GM23338 (cell line): ENCODE data around the gene TMEM119. TPM values are rescaled to one million over a fixed set of nuclear protein-coding genes. Genes with fewer than 3 reads are reported as not detected.

Experiments
- ATAC-seq: fragments of 200-7000 bp; cut with Tn5 transposase; 3 replicates; pipeline ENCODE4 v1.9.1; 2020
- DNase-seq: peaks from one replicate; pipeline ENCODE4 v3.0.0-alpha.2; 2015; ENCODE audit warnings: low spot score
- H2AFZ ChIP-seq: fragments of 200-600 bp; sonication (generic); 2 replicates; pipeline ENCODE4 v1.8.0; 2016; ENCODE audit warnings: antibody characterized with exemption, mild to moderate bottlenecking, moderate library complexity
- H3F3A ChIP-seq: fragments of 200-600 bp; sonication (generic); replicated peaks from 2 replicates; pipeline ENCODE4 v1.8.0; 2017; ENCODE audit warnings: antibody characterized with exemption, mixed run types, low read depth
- H3K27ac ChIP-seq: fragments of 200-600 bp; sonication (generic); 2 replicates; pipeline ENCODE4 v1.6.1; 2016; ENCODE audit warnings: low read depth
- H3K27me3 ChIP-seq: fragments of 200-600 bp; sonication (generic); 2 replicates; pipeline ENCODE4 v1.8.0; 2016; ENCODE audit warnings: mild to moderate bottlenecking, mixed run types, moderate library complexity; ENCODE audit not compliant: insufficient read depth
- H3K36me3 ChIP-seq: fragments of 200-600 bp; sonication (generic); 2 replicates; pipeline ENCODE4 v1.8.0; 2016; ENCODE audit warnings: mild to moderate bottlenecking; ENCODE audit not compliant: insufficient read depth
- H3K4me1 ChIP-seq: fragments of 200-600 bp; sonication (generic); 2 replicates; pipeline ENCODE4 v1.8.0; 2016; ENCODE audit warnings: mild to moderate bottlenecking, moderate library complexity; ENCODE audit not compliant: insufficient read depth
- H3K4me2 ChIP-seq: fragments of 200-600 bp; sonication (generic); 2 replicates; pipeline ENCODE4 v1.7.1; 2017; ENCODE audit warnings: mixed run types
- H3K4me3 ChIP-seq: fragments of 200-600 bp; sonication (generic); 2 replicates; pipeline ENCODE4 v1.6.1; 2016; ENCODE audit warnings: mixed run types
- H3K79me2 ChIP-seq: fragments of 200-600 bp; sonication (generic); replicated peaks from 2 replicates; pipeline ENCODE4 v1.8.0; 2017; ENCODE audit warnings: mild to moderate bottlenecking; ENCODE audit not compliant: insufficient read depth
- H3K9me2 ChIP-seq: fragments of 200-600 bp; sonication (generic); 2 replicates; pipeline ENCODE4 v1.8.0; 2017; ENCODE audit not compliant: insufficient read depth
- H4K20me1 ChIP-seq: fragments of 200-600 bp; sonication (generic); replicated peaks from 2 replicates; pipeline ENCODE4 v1.8.0; 2017; ENCODE audit warnings: mild to moderate bottlenecking; ENCODE audit not compliant: insufficient read depth
- H3K27ac Mint-ChIP-seq: 2 replicates; pipeline ENCODE4 v1.8.0; 2020; ENCODE audit warnings: inconsistent platforms, mild to moderate bottlenecking, moderate library complexity, mixed read lengths
- H3K27me3 Mint-ChIP-seq: 3 replicates; pipeline ENCODE4 v1.8.0; 2022; ENCODE audit warnings: low read depth, mild to moderate bottlenecking, moderate library complexity, mixed read lengths, inconsistent platforms; ENCODE audit not compliant: insufficient read depth, poor library complexity
- H3K36me3 Mint-ChIP-seq: 3 replicates; pipeline ENCODE4 v1.8.0; 2021; ENCODE audit warnings: low read depth, mild to moderate bottlenecking, inconsistent platforms, moderate library complexity, mixed read lengths
- H3K4me1 Mint-ChIP-seq: 3 replicates; pipeline ENCODE4 v1.8.0; 2020; ENCODE audit warnings: mild to moderate bottlenecking, inconsistent platforms, mixed read lengths
- H3K4me3 Mint-ChIP-seq: 3 replicates; pipeline ENCODE4 v1.8.0; 2021; ENCODE audit warnings: moderate library complexity, mild to moderate bottlenecking, inconsistent platforms, mixed read lengths
- H3K9me3 Mint-ChIP-seq: 3 replicates; pipeline ENCODE4 v1.8.0; 2020; ENCODE audit warnings: moderate library complexity, mild to moderate bottlenecking, inconsistent platforms, mixed read lengths
- CREB1 ChIP-seq: fragments of 250-450 bp; sonication (Bioruptor Pico); IDR thresholded peaks from 2 replicates; pipeline ENCODE4 v1.5.0; 2020; ENCODE audit warnings: low read depth, mild to moderate bottlenecking, moderate library complexity
- CTCF ChIP-seq, 2 experiments: fragments of 200-600 bp in 1 of 2; sonication (generic) in 1 of 2; conservative IDR thresholded peaks; 2 replicates each; pipeline versions ENCODE4 v1.5.1 to v1.6.1; 2016 to 2017; ENCODE audit warnings: antibody characterized with exemption in 2 of 2, low read depth in 2 of 2, mild to moderate bottlenecking in 2 of 2, moderate library complexity in 1 of 2
- ETS1 ChIP-seq: IDR thresholded peaks from 2 replicates; pipeline ENCODE4 v1.6.1; 2016; ENCODE audit warnings: antibody characterized with exemption
- EZH2 ChIP-seq: fragments of 200-600 bp; sonication (generic); IDR thresholded peaks from one replicate; pipeline ENCODE4 v1.8.0; 2017; ENCODE audit warnings: antibody characterized with exemption, mild to moderate bottlenecking, low read depth; ENCODE audit not compliant: unreplicated experiment
- EZH2phosphoT487 ChIP-seq: fragments of 200-600 bp; sonication (generic); IDR thresholded peaks from one replicate; pipeline ENCODE4 v1.8.1; 2018; ENCODE audit warnings: antibody characterized with exemption; ENCODE audit not compliant: unreplicated experiment
- POLR2AphosphoS5 ChIP-seq: IDR thresholded peaks from 2 replicates; pipeline ENCODE4 v1.6.1; 2016; ENCODE audit warnings: antibody characterized with exemption, low read depth
- STAT1 ChIP-seq: IDR thresholded peaks from one replicate; pipeline ENCODE4 v1.6.1; 2016; ENCODE audit warnings: antibody characterized with exemption; ENCODE audit not compliant: unreplicated experiment
- ZNF114 ChIP-seq: fragments of 250-450 bp; sonication (Bioruptor Pico); IDR thresholded peaks from 2 replicates; pipeline ENCODE4 v1.5.0; 2020; ENCODE audit warnings: mild to moderate bottlenecking, moderate library complexity
- ZNF462 ChIP-seq: fragments of 250-450 bp; sonication (Bioruptor Pico); IDR thresholded peaks from 2 replicates; pipeline ENCODE4 v1.5.0; 2020; ENCODE audit warnings: mild to moderate bottlenecking, moderate library complexity
- polyA plus RNA-seq: library from polyadenylated mRNA; unstranded; fragments of >200 nt; fragmentation: Nextera tagmentation; extraction: Ambion mirVana; gene quantifications from 2 replicates; pipeline ENCODE4 v1.2.1, GENCODE V29; 2016
- total RNA-seq: library from RNA; depleted of rRNA; stranded (reverse); fragments of >200 nt; shearing (Covaris generic); gene quantifications from 2 replicates; pipeline ENCODE4 v1.2.3, GENCODE V29; 2014
- TF ChIP-seq, protein P1 (sequence below): IDR thresholded peaks from one replicate; pipeline ENCODE4 v1.6.1; 2018; ENCODE audit warnings: antibody characterized with exemption; ENCODE audit not compliant: unreplicated experiment

The TMEM119 gene
- total and polyA plus RNA-seq, 2 experiments from 2014 or later: 0.06 to 0.07 TPM

DNA sequence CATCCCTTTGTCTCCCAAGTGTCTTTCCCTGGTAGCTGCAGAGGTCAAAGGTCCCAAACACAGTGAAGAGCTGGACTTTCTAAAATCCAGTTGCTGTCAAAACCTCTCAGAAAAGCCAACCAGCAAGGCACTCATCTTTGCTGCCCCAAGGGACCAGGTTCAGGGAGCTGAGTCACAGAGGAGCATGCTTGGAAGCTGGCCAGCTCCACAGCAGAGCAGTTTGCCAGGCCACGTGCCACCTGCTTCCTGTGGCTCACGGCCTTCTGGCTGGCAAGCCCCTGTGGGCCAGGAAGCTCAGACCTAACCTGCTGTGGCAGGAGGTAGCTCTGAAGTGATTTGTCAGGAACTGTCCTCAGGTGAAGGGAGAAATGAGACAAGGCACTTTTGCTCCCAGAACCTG, 31.9 kb downstream of the TMEM119 start (continued):
- TF ChIP-seq, protein P1, sequence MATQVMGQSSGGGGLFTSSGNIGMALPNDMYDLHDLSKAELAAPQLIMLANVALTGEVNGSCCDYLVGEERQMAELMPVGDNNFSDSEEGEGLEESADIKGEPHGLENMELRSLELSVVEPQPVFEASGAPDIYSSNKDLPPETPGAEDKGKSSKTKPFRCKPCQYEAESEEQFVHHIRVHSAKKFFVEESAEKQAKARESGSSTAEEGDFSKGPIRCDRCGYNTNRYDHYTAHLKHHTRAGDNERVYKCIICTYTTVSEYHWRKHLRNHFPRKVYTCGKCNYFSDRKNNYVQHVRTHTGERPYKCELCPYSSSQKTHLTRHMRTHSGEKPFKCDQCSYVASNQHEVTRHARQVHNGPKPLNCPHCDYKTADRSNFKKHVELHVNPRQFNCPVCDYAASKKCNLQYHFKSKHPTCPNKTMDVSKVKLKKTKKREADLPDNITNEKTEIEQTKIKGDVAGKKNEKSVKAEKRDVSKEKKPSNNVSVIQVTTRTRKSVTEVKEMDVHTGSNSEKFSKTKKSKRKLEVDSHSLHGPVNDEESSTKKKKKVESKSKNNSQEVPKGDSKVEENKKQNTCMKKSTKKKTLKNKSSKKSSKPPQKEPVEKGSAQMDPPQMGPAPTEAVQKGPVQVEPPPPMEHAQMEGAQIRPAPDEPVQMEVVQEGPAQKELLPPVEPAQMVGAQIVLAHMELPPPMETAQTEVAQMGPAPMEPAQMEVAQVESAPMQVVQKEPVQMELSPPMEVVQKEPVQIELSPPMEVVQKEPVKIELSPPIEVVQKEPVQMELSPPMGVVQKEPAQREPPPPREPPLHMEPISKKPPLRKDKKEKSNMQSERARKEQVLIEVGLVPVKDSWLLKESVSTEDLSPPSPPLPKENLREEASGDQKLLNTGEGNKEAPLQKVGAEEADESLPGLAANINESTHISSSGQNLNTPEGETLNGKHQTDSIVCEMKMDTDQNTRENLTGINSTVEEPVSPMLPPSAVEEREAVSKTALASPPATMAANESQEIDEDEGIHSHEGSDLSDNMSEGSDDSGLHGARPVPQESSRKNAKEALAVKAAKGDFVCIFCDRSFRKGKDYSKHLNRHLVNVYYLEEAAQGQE: no peak
- TF ChIP-seq EZH2 (no peak), POLR2AphosphoS5 (no peak), EZH2phosphoT487 (no peak), CTCF (conservative IDR thresholded peaks at IDR 0.05; ENCODE audit: low read depth in 2 of 2) (no peak), ETS1 (no peak)

DNA sequence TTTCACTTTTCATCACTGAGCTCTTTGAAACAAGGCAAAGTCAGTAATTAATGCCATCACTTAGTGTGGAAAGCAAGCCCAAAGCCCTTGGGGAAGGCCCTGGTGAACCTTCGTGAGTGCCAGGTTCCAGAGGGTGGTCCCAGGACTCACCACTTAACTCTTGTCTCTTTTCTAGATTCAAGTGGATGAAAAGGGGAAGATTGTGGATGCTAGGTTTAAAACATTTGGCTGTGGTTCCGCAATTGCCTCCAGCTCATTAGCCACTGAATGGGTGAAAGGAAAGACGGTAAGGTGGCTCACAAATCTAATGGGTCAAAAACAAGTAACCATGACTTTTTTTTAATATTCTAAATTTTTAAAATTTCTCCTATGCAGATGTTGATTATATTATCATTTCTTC, 32.7 kb downstream of the TMEM119 start:
- no peak overlapping the region for H3K27ac ChIP-seq
- peaks cover 9% of the 10 kb centered on the region; the same call in 1 of the 2 replicates for H4K20me1 ChIP-seq
- no peak overlapping the region for H3K4me2 ChIP-seq
- Mint-ChIP-seq H3K4me1 (peaks cover 2% of the 10 kb centered on the region; the same call in 1 of the 3 replicates), H3K36me3 (peaks cover 58% of the 10 kb centered on the region), H3K27me3 (no peaks in the 10 kb centered on the region), H3K9me3 (no peaks in the 10 kb centered on the region; the same call in 2 of the 3 replicates), H3K4me3 (no peak overlapping the region), H3K27ac (no peak overlapping the region)
- no peaks in the 10 kb centered on the region for H3K4me1 ChIP-seq
- peaks cover 50% of the 10 kb centered on the region for H3K36me3 ChIP-seq
- no peak overlapping the region for H3K4me3 ChIP-seq
- ATAC-seq (no peak), DNase-seq (no peak)
- H2AFZ ChIP-seq: no peak overlapping the region
- peaks cover 28% of the 10 kb centered on the region for H3K79me2 ChIP-seq
- H3F3A ChIP-seq: peaks cover 8% of the 10 kb centered on the region; the same call in 1 of the 2 replicates
- H3K27me3 ChIP-seq: no peaks in the 10 kb centered on the region
- TF ChIP-seq ZNF114 (CRISPR knock-in tag): no peak
- TF ChIP-seq CREB1 (CRISPR knock-in tag): no peak
- no peak for TF ChIP-seq STAT1
- no peak for TF ChIP-seq ZNF462 (CRISPR knock-in tag)
- no peak for TF ChIP-seq POLR2AphosphoS5
- TF ChIP-seq EZH2phosphoT487: no peak
- no peaks in the 10 kb centered on the region for H3K9me2 ChIP-seq
